SJSA1 (cell line): ENCODE measurements around the gene SIM2. TPM values are rescaled to one million over a fixed set of nuclear protein-coding genes. Genes with fewer than 3 reads are reported as not detected.

ENCODE experiments used
- DNase-seq, 2 experiments: peaks; one replicate each; pipeline ENCODE4 v3.0.0-alpha.2; 2015 to 2020; ENCODE audit warnings: low spot score in 2 of 2, low read depth in 1 of 2
- H3K27ac ChIP-seq: fragments of 250-450 bp; sonication (Bioruptor Pico); 2 replicates; pipeline ENCODE4 v1.5.1; 2020; ENCODE audit warnings: mild to moderate bottlenecking, moderate library complexity
- H3K27me3 ChIP-seq: fragments of 250-450 bp; sonication (Bioruptor Pico); replicated peaks from 2 replicates; pipeline ENCODE4 v1.5.1; 2020; ENCODE audit warnings: mild to moderate bottlenecking, moderate library complexity
- H3K36me3 ChIP-seq: fragments of 250-450 bp; sonication (Bioruptor Pico); 2 replicates; pipeline ENCODE4 v1.5.1; 2020; ENCODE audit warnings: mild to moderate bottlenecking
- H3K4me1 ChIP-seq: fragments of 250-450 bp; sonication (Bioruptor Pico); replicated peaks from 2 replicates; pipeline ENCODE4 v1.6.1; 2021; ENCODE audit warnings: mild to moderate bottlenecking
- H3K4me3 ChIP-seq: fragments of 250-450 bp; sonication (Bioruptor Pico); 2 replicates; pipeline ENCODE4 v1.5.1; 2020; ENCODE audit warnings: mild to moderate bottlenecking
- H3K9me3 ChIP-seq: fragments of 250-450 bp; sonication (Bioruptor Pico); replicated peaks from 2 replicates; pipeline ENCODE4 v1.5.1; 2020; ENCODE audit warnings: mild to moderate bottlenecking
- total RNA-seq: library from RNA; depleted of rRNA; stranded (reverse); fragments of >200 nt; shearing (Covaris generic); gene quantifications from 2 replicates; pipeline ENCODE4 v1.2.3, GENCODE V29; 2014

Gene SIM2
- total RNA-seq, 1 experiment from 2014 or later, result 0.11 TPM

DNA sequence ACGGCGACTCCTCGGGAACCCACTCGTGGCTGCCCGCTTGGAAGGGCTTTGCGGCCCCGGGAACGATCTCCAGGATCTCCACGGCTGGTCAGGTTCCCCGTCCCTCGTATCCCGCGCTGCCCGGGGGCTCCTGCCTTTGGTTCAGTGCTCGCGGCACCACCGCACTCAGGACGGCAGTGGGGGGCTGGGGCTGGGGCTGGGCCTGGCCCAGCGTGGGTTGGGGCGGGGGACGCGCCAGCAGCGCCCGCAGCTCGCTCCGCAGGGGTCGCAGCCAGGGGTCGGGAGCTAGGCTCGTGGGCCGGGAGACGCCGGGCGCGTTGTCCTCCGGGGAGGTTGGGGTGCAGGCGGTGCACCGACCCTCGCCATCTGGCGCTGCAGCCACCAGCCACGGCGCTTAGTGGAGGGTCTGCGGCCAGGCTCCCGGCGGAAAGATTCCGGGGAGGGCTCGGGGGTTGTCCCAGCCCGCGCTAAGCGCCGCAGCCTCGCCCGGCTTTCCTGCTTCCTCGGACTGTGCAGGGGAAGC lies 8.9 kb downstream of the SIM2 start:
- DNase-seq, result no peak
- no peak overlapping the region for H3K4me3 ChIP-seq
- no peak overlapping the region for H3K27ac ChIP-seq
- peaks cover 39% of the 10 kb centered on the region for H3K27me3 ChIP-seq
- H3K4me1 ChIP-seq, result no peaks in the 10 kb centered on the region
- H3K9me3 ChIP-seq, result peaks cover 10% of the 10 kb centered on the region; the same call in 1 of the 2 replicates
- H3K36me3 ChIP-seq, result no peaks in the 10 kb centered on the region

DNA sequence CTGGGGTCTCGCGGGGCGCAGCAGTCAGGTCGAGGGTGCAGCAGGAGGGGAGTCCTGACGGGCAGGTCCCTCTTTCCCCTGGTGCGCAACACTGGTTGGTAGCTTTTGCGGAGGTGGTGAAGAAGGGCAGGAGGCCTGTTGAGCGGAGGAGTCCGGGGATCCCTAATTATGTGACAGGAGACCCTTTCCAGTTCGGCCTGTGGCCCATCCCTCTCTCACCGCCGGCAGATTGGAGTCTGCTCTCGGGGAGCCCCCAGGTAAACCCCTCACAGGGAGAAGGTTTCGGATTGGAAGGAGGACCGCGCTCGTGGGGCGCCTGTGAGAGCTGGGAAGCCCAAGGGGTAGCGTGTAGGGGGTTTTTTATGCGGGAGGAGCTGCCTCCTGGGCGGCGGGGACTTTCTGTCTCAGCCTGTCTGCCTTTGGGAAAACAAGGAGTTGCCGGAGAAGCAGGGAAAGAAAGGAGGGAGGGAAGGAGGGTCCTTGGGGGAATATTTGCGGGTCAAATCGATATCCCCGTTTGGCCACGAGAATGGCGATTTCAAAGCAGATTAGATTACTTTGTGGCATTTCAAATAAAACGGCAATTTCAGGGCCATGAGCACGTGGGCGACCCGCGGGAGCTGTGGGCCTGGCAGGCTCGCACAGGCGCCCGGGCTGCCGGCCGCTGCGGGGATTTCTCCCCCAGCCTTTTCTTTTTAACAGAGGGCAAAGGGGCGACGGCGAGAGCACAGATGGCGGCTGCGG lies 9.5 kb downstream of the SIM2 start:
- no peak overlapping the region for H3K27ac ChIP-seq
- H3K27me3 ChIP-seq, result peaks cover 41% of the 10 kb centered on the region
- peaks cover 10% of the 10 kb centered on the region; the same call in 1 of the 2 replicates for H3K9me3 ChIP-seq
- no peaks in the 10 kb centered on the region for H3K4me1 ChIP-seq
- H3K36me3 ChIP-seq, result no peaks in the 10 kb centered on the region
- peak in 1 of 2 experiments; percentile 36 for DNase-seq
- no peak overlapping the region for H3K4me3 ChIP-seq

DNA sequence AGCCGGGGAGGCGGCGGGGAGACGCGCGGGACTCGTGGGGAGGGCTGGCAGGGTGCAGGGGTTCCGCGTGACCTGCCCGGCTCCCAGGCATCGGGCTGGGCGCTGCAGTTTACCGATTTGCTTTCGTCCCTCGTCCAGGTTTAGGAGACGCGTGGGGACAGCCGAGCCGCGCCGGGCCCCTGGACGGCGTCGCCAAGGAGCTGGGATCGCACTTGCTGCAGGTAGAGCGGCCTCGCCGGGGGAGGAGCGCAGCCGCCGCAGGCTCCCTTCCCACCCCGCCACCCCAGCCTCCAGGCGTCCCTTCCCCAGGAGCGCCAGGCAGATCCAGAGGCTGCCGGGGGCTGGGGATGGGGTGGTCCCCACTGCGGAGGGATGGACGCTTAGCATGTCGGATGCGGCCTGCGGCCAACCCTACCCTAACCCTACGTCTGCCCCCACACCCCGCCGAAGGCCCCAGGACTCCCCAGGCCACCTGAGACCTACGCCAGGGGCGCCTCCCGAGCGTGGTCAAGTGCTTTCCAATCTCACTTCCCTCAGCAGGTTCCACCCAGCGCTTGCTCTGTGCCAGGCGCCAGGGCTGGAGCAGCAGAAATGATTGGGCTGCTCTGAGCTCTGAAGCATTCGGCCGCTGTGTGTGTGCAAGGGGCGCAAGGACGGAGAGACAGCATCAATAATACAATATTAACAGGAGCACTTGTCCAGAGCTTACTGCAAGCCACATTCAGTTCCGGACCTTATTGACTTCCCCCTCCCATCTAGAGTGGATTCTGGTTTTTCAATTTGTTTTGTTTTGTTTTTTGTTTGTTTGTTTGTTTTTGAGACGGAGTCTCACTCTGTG lies 10.3 kb downstream of the SIM2 start:
- no peaks in the 10 kb centered on the region for H3K4me1 ChIP-seq
- no peak overlapping the region for H3K27ac ChIP-seq
- H3K36me3 ChIP-seq, result no peaks in the 10 kb centered on the region
- peaks cover 10% of the 10 kb centered on the region; the same call in 1 of the 2 replicates for H3K9me3 ChIP-seq
- DNase-seq, result no peak
- H3K4me3 ChIP-seq, result no peak overlapping the region
- H3K27me3 ChIP-seq, result peaks cover 41% of the 10 kb centered on the region

DNA sequence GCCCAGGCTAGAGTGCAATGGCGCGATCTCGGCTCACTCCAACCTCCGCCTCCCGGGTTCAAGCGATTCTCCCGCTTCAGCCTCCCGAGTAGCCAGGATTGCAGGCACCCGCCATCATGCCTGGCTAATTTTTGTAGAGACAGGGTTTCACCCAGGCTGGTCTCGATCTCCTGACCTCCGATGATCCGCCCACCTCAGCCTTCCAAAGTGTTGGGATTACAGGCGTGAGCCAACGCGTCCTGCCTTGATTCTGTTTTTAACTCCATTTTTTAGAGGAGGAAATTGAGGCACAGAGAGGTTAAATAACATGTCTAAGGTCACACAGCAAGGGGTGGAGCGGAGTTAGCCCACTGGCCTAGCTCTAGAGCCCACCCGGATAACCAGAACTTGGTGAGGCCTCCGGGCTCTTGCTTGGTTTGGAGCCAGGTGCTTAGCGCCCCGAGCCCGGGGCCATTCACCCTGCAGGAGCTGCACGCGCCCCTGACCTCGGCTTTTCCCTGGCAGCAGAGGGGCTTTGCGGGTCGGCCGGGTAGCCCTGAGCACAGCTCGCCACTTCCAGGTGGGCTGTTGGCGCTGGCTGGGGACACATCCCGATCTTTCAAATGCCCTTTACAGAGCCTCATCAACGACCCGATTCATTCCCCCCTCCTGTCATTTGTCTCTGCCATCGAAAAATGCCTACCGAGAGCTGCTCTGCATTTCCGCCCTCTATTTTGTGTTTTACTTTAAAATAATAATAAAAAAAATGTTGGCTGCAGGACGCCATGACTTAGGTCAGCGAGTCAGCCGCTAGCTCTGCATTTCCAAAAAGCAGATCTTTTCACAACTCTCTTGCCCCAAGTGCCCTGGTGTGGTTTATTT lies 11.2 kb downstream of the SIM2 start:
- Histone ChIP-seq H3K27me3 (peaks cover 42% of the 10 kb centered on the region), H3K4me3 (no peak overlapping the region)
- DNase-seq, result peak in 1 of 2 experiments; percentile 40

DNA sequence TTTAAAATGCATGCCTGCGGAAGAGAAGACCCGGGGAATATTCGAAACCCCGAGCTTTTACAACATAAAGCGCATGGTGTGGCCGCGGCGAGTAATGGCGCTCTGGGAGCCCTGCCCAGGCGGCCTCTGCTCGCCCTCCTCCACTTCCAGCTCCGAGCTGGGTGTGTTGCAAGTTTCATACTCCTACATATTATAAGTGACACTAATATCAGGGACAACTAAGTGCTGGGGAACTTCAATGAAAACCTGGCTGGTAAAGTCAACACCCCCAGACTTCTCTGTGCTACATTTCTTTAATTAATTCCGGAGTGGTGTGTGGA lies 11.8 kb downstream of the SIM2 start:
- peaks cover 40% of the 10 kb centered on the region for H3K27me3 ChIP-seq

More for the DNA sequence above, 11.2 kb downstream of the SIM2 start:
- no peak overlapping the region for H3K27ac ChIP-seq
- H3K4me1 ChIP-seq, result no peaks in the 10 kb centered on the region
- H3K9me3 ChIP-seq, result 0 out of 2 replicates have a peak, but pooled peaks cover 3% of the 10 kb centered on the region
- no peaks in the 10 kb centered on the region for H3K36me3 ChIP-seq

DNA sequence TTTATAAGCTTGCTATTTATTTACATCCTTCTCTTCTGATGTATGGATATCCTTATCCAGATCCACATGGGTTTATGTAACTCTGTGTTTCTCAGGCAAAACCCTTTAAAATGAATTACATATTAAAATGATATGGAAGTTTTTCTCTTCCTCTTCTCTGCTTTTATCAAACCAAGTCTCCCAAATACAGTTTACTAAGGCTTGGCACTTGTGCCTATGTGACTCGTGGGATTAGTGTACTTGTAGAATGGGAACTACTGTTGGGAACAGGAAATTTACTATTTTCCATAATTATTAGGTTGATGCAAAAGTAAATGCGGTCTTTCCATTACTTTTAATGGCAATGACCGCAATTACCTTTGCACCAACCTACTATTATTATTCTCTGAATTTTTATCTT lies 14.8 kb downstream of the SIM2 start:
- no peak overlapping the region for H3K4me3 ChIP-seq
- H3K36me3 ChIP-seq, result no peaks in the 10 kb centered on the region
- no peak for DNase-seq
- no peaks in the 10 kb centered on the region for H3K9me3 ChIP-seq
- H3K27me3 ChIP-seq, result peaks cover 32% of the 10 kb centered on the region
- H3K4me1 ChIP-seq, result no peaks in the 10 kb centered on the region
- H3K27ac ChIP-seq, result no peak overlapping the region

More for the DNA sequence above, 11.8 kb downstream of the SIM2 start:
- no peak overlapping the region for H3K4me3 ChIP-seq
- 0 out of 2 replicates have a peak, but pooled peaks cover 3% of the 10 kb centered on the region for H3K9me3 ChIP-seq
- no peak for DNase-seq
- no peaks in the 10 kb centered on the region for H3K4me1 ChIP-seq
- no peaks in the 10 kb centered on the region for H3K36me3 ChIP-seq
- H3K27ac ChIP-seq, result no peak overlapping the region

DNA sequence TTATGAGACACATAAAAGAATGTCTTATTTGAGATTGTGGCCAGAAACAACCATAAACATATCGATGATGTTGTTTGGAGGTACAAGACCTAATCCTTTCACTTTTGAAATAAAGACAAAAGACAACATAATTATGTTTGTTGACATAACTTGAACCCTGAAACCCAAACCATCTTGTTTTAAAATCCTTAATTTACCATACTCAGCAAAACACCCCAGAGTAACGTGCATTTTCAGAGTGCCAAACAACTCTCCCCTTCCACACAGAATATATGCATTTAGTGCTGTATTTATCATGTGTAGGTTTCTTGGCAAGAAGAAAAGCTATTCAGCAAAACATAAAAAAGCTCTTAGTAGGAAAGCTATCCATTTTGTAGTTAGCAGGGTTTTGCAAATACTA lies 17.5 kb downstream of the SIM2 start:
- peaks cover 19% of the 10 kb centered on the region; the same call in 1 of the 2 replicates for H3K27me3 ChIP-seq
- H3K4me3 ChIP-seq, result no peak overlapping the region
- no peaks in the 10 kb centered on the region for H3K9me3 ChIP-seq

DNA sequence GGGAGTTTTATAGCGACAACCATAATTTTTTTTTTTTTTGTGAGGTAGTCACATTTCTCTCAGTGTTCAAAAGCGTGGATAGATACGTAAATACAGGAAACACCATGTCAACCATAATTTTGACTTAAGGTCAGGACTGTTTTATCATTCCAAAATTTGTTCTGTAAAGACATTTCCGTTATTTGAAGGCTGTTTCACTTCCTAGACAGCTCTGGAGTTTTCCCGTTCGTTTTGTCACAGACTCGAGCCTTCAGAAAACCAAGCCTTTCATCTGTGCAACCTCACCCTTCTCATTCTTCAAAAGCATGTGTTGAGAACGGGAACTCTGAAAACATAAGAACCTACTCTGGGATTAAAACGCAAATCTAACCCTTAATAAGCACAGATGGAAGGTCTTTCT lies 17.9 kb downstream of the SIM2 start:
- Histone ChIP-seq H3K36me3 (no peaks in the 10 kb centered on the region), H3K27me3 (peaks cover 18% of the 10 kb centered on the region; the same call in 1 of the 2 replicates), H3K4me1 (no peaks in the 10 kb centered on the region), H3K27ac (no peak overlapping the region), H3K9me3 (no peaks in the 10 kb centered on the region), H3K4me3 (no peak overlapping the region)
- no peak for DNase-seq

More for the DNA sequence above, 17.5 kb downstream of the SIM2 start:
- H3K4me1 ChIP-seq, result no peaks in the 10 kb centered on the region
- DNase-seq, result no peak
- no peak overlapping the region for H3K27ac ChIP-seq
- H3K36me3 ChIP-seq, result no peaks in the 10 kb centered on the region

DNA sequence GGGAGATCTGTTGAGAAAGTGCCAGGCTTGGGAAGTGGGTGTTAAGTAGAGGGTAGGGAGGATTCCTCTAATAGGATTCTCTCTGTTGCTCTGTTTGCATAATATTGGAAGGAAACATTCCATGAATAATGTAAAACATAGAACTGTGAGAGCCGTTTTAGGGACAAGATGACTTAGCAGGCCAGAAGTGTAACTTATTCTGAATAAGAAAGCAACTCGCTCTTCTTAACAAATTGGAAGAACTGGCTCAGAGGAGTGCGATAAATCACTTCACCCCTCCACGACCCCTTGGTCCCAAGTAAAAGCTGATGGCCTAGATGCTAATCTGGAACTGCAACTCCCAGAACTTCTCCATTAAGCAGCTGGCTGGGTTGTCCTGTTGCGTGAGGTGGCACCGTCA lies 19.1 kb downstream of the SIM2 start:
- Histone ChIP-seq H3K9me3 (no peaks in the 10 kb centered on the region), H3K36me3 (no peaks in the 10 kb centered on the region), H3K27me3 (peaks cover 8% of the 10 kb centered on the region; the same call in 1 of the 2 replicates), H3K4me3 (no peak overlapping the region), H3K4me1 (no peaks in the 10 kb centered on the region), H3K27ac (no peak overlapping the region)
- DNase-seq, result no peak

DNA sequence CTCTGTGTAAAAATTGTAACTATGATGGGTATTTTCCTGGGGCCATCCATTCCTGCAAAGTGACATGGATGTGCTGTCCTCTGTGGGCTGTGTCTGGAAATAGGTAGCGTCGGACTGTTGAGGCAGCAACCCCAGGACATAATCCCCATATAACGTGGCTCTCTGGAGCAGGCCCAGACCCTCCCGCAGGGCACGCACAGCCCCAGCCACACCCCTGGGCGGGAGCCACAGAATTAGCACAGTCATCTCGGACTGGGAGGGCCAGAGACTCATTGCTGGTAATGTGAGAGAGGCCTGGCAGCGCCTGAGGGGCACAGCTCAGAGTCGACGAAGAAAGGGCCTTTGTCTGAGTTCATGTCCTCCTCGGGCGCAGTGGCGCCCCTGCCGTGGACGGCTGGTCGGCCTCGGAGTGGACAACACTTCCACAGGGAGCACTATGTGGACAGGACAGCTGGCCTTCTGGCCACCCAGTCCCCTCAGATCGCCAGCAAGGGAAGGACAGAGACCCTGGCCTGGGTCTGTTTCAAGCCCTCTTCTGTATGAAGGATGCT lies 20.1 kb downstream of the SIM2 start:
- no peaks in the 10 kb centered on the region for H3K36me3 ChIP-seq
- no peak overlapping the region for H3K4me3 ChIP-seq
- H3K4me1 ChIP-seq, result no peaks in the 10 kb centered on the region
- no peak for DNase-seq
- H3K9me3 ChIP-seq, result no peaks in the 10 kb centered on the region
- H3K27me3 ChIP-seq, result 0 out of 2 replicates have a peak, but pooled peaks cover 7% of the 10 kb centered on the region
- H3K27ac ChIP-seq, result no peak overlapping the region

DNA sequence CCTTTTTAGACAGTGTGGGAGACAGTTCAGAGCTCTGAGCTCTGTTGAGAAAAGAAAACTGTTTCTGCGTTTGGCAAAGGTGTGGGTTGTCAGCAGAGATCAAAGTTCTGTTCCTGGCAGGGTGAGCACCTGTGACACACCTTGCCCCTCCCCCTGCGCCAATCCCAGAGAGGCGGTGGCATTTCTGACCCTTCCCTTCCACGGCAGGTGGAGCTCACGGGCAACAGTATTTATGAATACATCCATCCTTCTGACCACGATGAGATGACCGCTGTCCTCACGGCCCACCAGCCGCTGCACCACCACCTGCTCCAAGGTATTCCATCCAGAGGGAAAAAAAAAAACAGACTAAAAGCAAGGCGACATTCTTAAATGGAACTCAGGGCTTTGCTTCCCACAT lies 20.7 kb downstream of the SIM2 start:
- no peak overlapping the region for H3K4me3 ChIP-seq
- no peak overlapping the region for H3K27ac ChIP-seq
- DNase-seq, result no peak
- no peaks in the 10 kb centered on the region for H3K4me1 ChIP-seq
- no peaks in the 10 kb centered on the region for H3K36me3 ChIP-seq
- H3K27me3 ChIP-seq, result 0 out of 2 replicates have a peak, but pooled peaks cover 7% of the 10 kb centered on the region
- no peaks in the 10 kb centered on the region for H3K9me3 ChIP-seq

DNA sequence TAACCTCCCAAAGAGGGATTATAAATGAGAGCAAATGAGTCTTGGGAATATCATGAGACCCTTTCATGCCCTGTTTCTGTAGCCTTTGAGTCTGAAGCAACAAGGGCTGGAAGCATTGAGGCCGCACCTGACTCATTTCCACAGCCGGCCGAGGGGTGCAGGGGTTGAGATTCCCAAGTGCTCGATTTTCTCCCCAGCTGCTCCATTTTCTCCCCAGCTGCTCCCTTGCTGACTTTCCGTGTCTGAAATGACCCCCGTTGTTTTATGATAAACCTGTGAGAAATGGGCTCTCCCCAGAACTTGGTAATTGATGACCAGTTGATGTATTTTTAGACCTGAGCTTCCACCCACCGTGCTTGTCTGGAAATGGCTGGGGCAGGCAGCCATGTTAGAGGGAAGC lies 22.9 kb downstream of the SIM2 start:
- Histone ChIP-seq H3K27ac (no peak overlapping the region), H3K4me3 (no peak overlapping the region), H3K36me3 (no peaks in the 10 kb centered on the region), H3K27me3 (no peaks in the 10 kb centered on the region), H3K9me3 (no peaks in the 10 kb centered on the region), H3K4me1 (no peaks in the 10 kb centered on the region)
- no peak for DNase-seq
